Spleen (tissue), 7 donors: ENCODE data around the gene PUS7.

Source experiments
- CTCF ChIP-seq, 11 experiments: fragments of 200-600 bp in 7 of 11; fragments of 450-650 bp in 4 of 11; sonication (generic) in 4 of 11; IDR thresholded peaks in 8 of 11; conservative IDR thresholded peaks in 3 of 11; 1 replicate in 7 of 11; 2 replicates in 4 of 11; pipeline versions ENCODE4 v1.4.0 to v1.8.0; 2016 to 2021; ENCODE audit warnings: antibody characterized with exemption in 11 of 11, inconsistent platforms in 4 of 11, mild to moderate bottlenecking in 1 of 11
- POLR2A ChIP-seq, 3 donors: fragments of 450-650 bp; IDR thresholded peaks; one replicate each; pipeline ENCODE4 v1.5.1; 2017; ENCODE audit warnings: antibody characterized with exemption in 3 of 3, mild to moderate bottlenecking in 1 of 3
- POLR2AphosphoS5 ChIP-seq, 3 donors: sonication (generic); formaldehyde crosslinking; IDR thresholded peaks; one replicate each; pipeline ENCODE4 v1.5.1; 2017; ENCODE audit warnings: antibody characterized with exemption in 3 of 3
- donor health status: DM: no; HTN: no; CAD: no; lungs with moderate emphysema.
- donor health status: DM: no; HTN: no; CAD: no.
- donor health status: DM: no; HTN: no; CAD: no.

GRCh38 chr7:105538339-105538738 is 16.3 kb upstream of the PUS7 start:
- no peak for TF ChIP-seq CTCF (IDR thresholded peaks at IDR 0.05 in 8 of 11, conservative IDR thresholded peaks at IDR 0.05 in 3 of 11)
- no peak for TF ChIP-seq POLR2A (IDR thresholded peaks at IDR 0.05)
- TF ChIP-seq POLR2AphosphoS5 (IDR thresholded peaks at IDR 0.05) = no peak
